Measurements from ENCODE around the gene SGCG.

DNA sequence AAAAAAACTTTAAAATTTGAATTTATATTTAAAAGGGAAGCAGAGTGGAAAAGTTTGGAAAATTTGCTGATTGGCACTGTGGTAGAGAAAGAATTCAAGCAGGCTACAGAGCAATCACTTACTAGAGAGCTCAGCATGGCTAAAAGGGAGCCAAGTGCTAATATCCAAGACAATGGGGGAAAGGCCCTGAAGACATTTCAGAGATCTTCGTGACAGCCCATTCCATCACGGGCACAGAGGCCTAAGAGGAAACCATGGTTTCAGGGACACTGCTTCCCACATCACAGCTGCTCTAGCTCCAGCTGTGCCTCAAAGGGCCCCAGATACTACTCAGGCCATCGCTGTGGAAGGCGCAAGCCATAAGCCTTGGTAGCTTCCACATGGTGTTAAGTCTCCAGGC, 73.7 kb downstream of the SGCG start:
- TF ChIP-seq POLR2AphosphoS5 (IDR thresholded peaks at IDR 0.05; ENCODE audit: insufficient read depth in 1 of 2, low read depth in 1 of 2) (no peak), POLR2A (IDR thresholded peaks at IDR 0.05) (no peak)
- TF ChIP-seq, protein P1, sequence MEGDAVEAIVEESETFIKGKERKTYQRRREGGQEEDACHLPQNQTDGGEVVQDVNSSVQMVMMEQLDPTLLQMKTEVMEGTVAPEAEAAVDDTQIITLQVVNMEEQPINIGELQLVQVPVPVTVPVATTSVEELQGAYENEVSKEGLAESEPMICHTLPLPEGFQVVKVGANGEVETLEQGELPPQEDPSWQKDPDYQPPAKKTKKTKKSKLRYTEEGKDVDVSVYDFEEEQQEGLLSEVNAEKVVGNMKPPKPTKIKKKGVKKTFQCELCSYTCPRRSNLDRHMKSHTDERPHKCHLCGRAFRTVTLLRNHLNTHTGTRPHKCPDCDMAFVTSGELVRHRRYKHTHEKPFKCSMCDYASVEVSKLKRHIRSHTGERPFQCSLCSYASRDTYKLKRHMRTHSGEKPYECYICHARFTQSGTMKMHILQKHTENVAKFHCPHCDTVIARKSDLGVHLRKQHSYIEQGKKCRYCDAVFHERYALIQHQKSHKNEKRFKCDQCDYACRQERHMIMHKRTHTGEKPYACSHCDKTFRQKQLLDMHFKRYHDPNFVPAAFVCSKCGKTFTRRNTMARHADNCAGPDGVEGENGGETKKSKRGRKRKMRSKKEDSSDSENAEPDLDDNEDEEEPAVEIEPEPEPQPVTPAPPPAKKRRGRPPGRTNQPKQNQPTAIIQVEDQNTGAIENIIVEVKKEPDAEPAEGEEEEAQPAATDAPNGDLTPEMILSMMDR (IDR thresholded peaks at IDR 0.05): no peak

All from vagina (tissue), 2 donors.